KOPT-K1 (cell line): Measurements from ENCODE around the gene ZC3H10.

ENCODE experiments used
- H3K27ac ChIP-seq: fragments of 200-600 bp; sonication (generic); 2 replicates; pipeline ENCODE4 v1.5.1; 2016; ENCODE audit warnings: antibody characterized with exemption, mild to moderate bottlenecking, low read depth, low read length; ENCODE audit not compliant: poor library complexity, severe bottlenecking
- H3K36me3 ChIP-seq: fragments of 200-600 bp; sonication (generic); 2 replicates; pipeline ENCODE4 v1.5.1; 2017; ENCODE audit warnings: antibody characterized with exemption, mild to moderate bottlenecking, low read length, moderate library complexity; ENCODE audit not compliant: insufficient read depth
- H3K9me3 ChIP-seq: fragments of 200-600 bp; sonication (generic); 2 replicates; pipeline ENCODE4 v1.5.1; 2017; ENCODE audit warnings: antibody characterized with exemption, low read length, mild to moderate bottlenecking; ENCODE audit not compliant: insufficient read depth, poor library complexity, severe bottlenecking

Gene ZC3H10

GRCh38 chr12:56161690-56162351 is 43.8 kb downstream of the ZC3H10 start:
- Histone ChIP-seq H3K36me3 (peaks cover 77% of the 10 kb centered on the region), H3K27ac (no peak overlapping the region), H3K9me3 (no peaks in the 10 kb centered on the region)

DNA sequence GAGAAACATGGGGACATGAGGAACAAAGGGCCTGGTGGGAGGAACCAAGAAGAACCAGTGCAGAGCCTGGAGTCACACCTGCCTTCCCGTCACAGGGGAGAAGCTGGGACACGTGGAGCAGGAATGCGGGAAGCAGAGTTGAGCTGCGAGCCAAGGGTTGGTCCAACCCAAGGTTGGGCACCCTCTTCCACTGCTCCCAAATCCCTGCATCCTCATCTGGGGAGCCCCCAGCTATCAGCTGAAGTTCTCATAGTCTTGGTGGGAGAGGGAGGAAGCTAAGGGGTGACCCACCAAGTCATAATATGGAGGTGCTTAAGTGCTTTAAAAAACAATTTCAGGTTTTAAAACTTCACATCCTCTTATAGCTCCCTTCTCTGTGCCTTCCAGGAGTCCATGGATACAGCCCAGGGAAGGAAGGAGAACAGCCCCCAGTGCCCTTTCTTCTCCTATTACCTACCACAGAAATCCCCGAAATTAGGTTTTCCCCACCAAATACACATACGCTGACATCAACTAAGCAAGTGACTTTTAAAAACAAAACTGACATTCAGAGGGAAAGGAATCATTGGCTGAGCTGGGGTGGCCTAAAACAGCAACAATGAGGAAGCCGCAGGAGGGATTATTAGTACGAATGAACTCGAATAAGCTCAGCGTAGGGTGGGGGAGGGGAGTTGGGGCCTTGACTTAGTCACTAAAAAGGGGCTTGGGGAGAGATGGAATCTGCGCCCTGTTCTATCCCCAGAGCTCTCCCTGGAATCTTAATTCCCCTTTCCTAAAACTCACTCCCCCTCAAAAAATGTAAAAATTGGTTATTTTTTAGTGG is 44.6 kb downstream of the ZC3H10 start:
- Histone ChIP-seq H3K9me3 (no peaks in the 10 kb centered on the region), H3K36me3 (peaks cover 85% of the 10 kb centered on the region), H3K27ac (no peak overlapping the region)

GRCh38 chr12:56163533-56164344 is 45.7 kb downstream of the ZC3H10 start:
- H3K27ac ChIP-seq, result no peak overlapping the region
- H3K36me3 ChIP-seq, result peaks cover 96% of the 10 kb centered on the region
- no peaks in the 10 kb centered on the region for H3K9me3 ChIP-seq

GRCh38 chr12:56164345-56164729 is 46.3 kb downstream of the ZC3H10 start:
- Histone ChIP-seq H3K27ac (no peak overlapping the region), H3K9me3 (no peaks in the 10 kb centered on the region), H3K36me3 (peaks cover 99% of the 10 kb centered on the region)

GRCh38 chr12:56165369-56165768 is 47.3 kb downstream of the ZC3H10 start:
- no peaks in the 10 kb centered on the region for H3K9me3 ChIP-seq
- peaks cover 99% of the 10 kb centered on the region for H3K36me3 ChIP-seq
- H3K27ac ChIP-seq, result no peak overlapping the region

GRCh38 chr12:56169229-56169759 is 51.2 kb downstream of the ZC3H10 start:
- H3K36me3 ChIP-seq, result peaks cover 99% of the 10 kb centered on the region

DNA sequence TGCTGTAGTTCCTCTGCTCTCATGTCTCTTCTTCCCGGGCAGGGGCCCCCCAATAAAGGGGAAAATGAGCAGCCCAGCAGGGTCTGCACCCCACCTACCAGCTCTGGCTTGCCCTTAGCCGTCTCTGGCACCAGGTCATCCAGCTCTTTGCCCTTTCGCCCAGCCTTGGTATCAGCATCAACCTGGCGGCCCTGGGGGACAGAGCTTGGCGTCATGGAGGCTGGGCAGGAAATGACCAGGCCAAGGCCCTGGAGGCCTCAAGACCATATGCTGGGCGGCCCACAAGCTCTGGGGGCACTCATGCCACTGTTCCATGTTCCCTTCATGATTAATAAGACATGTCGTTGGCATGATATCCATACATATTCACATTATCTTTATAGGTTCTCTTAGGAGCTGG is 54.8 kb downstream of the ZC3H10 start:
- Histone ChIP-seq H3K36me3 (peaks cover 99% of the 10 kb centered on the region), H3K27ac (no peak overlapping the region), H3K9me3 (no peaks in the 10 kb centered on the region)

More at GRCh38 chr12:56169229-56169759, 51.2 kb downstream of the ZC3H10 start:
- no peaks in the 10 kb centered on the region for H3K9me3 ChIP-seq
- no peak overlapping the region for H3K27ac ChIP-seq
